Measurements from ENCODE around the gene H1-8.

DNA sequence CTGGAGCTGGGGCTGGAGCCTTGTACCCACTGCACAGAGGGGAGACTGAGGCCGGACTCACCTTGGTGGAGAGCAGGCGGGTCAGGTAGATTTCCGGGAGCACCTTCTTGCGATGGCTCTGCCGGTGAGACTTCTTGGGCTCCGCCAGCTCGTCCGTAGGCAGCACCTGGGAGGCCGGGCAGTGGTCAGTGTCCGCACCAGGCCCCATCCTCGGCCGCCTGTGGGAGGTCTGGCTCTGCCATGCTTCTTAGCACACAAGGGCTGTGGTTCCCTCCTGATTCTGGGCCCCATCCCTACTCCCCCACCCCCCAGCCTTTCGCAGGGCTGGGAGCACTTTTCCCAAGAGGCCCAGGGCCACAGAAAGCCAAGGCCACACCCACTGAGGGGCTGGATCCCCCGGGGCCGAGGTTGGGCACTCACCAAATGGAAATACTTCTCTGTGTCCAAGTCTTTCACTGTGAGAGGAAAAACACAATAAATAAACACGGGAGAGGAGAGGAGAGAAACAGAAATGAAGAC, 17.4 kb downstream of the H1-8 start:
- TF ChIP-seq CTCF (IDR thresholded peaks at IDR 0.05) (no peak), POLR2A (IDR thresholded peaks at IDR 0.05) (no peak)
